Heart left ventricle (tissue), 16 donors: ENCODE measurements around the gene PCBP3. TPM values are rescaled to one million over a fixed set of nuclear protein-coding genes. Genes with fewer than 3 reads are reported as not detected.

ENCODE experiments used
- ATAC-seq, 4 donors: fragments of 200-7000 bp; cut with Tn5 transposase; one replicate each; pipeline ENCODE4 v1.9.1; 2020 to 2022; ENCODE audit warnings: moderate library complexity in 4 of 4, mild to moderate bottlenecking in 3 of 4, moderate number of reproducible peaks in 1 of 4
- DNase-seq, 5 donors: peaks; one replicate each; pipeline ENCODE4 v3.0.0-alpha.2; 2020
- H3K27ac ChIP-seq, 12 donors: fragments of 200-600 bp; sonication (generic) in 4 of 12; one replicate each; pipeline versions ENCODE4 v1.5.0 to v1.8.0; 2016 to 2022; ENCODE audit warnings: mild to moderate bottlenecking in 2 of 12
- H3K27me3 ChIP-seq, 9 donors: fragments of 200-600 bp; sonication (generic) in 2 of 9; one replicate each; pipeline versions ENCODE4 v1.5.1 to v1.8.0; 2016 to 2022; ENCODE audit warnings: mild to moderate bottlenecking in 3 of 9
- H3K36me3 ChIP-seq, 9 donors: fragments of 200-600 bp; sonication (generic) in 2 of 9; one replicate each; pipeline versions ENCODE4 v1.5.0 to v1.8.0; 2018 to 2022; ENCODE audit warnings: mild to moderate bottlenecking in 2 of 9
- H3K4me1 ChIP-seq, 12 donors: fragments of 200-600 bp; sonication (generic) in 4 of 12; one replicate each; pipeline versions ENCODE4 v1.5.0 to v1.8.0; 2016 to 2022; ENCODE audit warnings: mild to moderate bottlenecking in 3 of 12
- H3K4me3 ChIP-seq, 12 donors: fragments of 200-600 bp; sonication (generic) in 4 of 12; one replicate each; pipeline versions ENCODE4 v1.5.0 to v1.8.0; 2017 to 2022; ENCODE audit warnings: mild to moderate bottlenecking in 9 of 12, moderate library complexity in 4 of 12
- H3K9me3 ChIP-seq, 12 donors: fragments of 200-600 bp; sonication (generic) in 4 of 12; one replicate each; pipeline versions ENCODE4 v1.5.0 to v1.8.0; 2016 to 2022; ENCODE audit warnings: mild to moderate bottlenecking in 1 of 12
- POLR2A ChIP-seq, 2 donors: fragments of 450-650 bp; IDR thresholded peaks; one replicate each; pipeline ENCODE4 v1.6.1; 2017; ENCODE audit warnings: antibody characterized with exemption in 2 of 2, mild to moderate bottlenecking in 2 of 2, moderate library complexity in 2 of 2
- WGBS, 4 donors: extraction: QIAGEN DNeasy Blood & Tissue Kit in 2 of 4; methylation state at CpG; one replicate each; pipeline versions ENCODE4 v1.1.5 to v1.1.7; 2013 to 2018; 5-methylcytosine and 5-hydroxymethylcytosine counted together
- intact Hi-C, 10 donors: fragments of 100-400 bp; cut with DNase I; formaldehyde crosslinking; loops; one replicate each; pipeline versions ENCODE4 v1.11.1 to v1.14.2; 2022
- polyA plus RNA-seq, 2 donors: library from polyadenylated mRNA; stranded (reverse); fragments of 200-250 nt; gene quantifications; one replicate each; pipeline ENCODE4 v1.2.3, GENCODE V29; 2013
- total RNA-seq, 9 donors: library from RNA; depleted of rRNA in 2 of 9; stranded (reverse); fragments of >200 nt in 2 of 9; fragmentation: NEBNext Ultra II Directional in 3 of 9; extraction: Animal tissue kit (Norgen Biotek cat#: 25700) in 3 of 9; gene quantifications; one replicate each; pipeline versions ENCODE4 v1.1.0 to v1.2.4, GENCODE V29; 2016 to 2023
- TF ChIP-seq, protein P1 (sequence below), 12 donors: fragments of 200-600 bp; sonication (generic) in 4 of 12; IDR thresholded peaks; one replicate each; pipeline versions ENCODE4 v1.5.0 to v1.8.0; 2018 to 2022; ENCODE audit warnings: antibody characterized with exemption in 12 of 12, mild to moderate bottlenecking in 5 of 12
- donor health status: ischemic (EF 13 %, LVEDD 7.1; RV severe dilation, severe dysfunction).
- donor health status: healthy with polysubstance abuse.
- donor health status: DM: no; HTN: yes; CAD: no.
- donor health status: DM: no; HTN: no; CAD: no.
- donor health status: ischemic (EF 25% LVEDD 6.9; RV normal size, moderate dysfunction).
- donor health status: ischemic (EF 25% LVEDD 5.7; RV mildly dilated, moderate dysfunction).
- donor health status: healthy.
- donor health status: DM: yes; HTN: yes; CAD: no.
- donor health status: ischemic (EF 35%, LVEDD 5.7; RV mildly dilated, moderate dysfunction).
- donor health status: nonischemic (EF 11% LVEDD 7.7; RV severe dilation, severe dysfunction).
- donor health status: DM: yes; HTN: yes; CAD: no.
- donor health status: PGD.
- donor health status: ischemic (EF 29% LVEDD 5.4; RV normal size, mild dysfunction).
- donor health status: nonischemic (EF 23%, LVEDD 6.1; RV moderate dilation, normal function).

PCBP3 gene
- total and polyA plus RNA-seq, 11 donors: 0.72 to 11.4 (median 2.5) TPM; not detected in 1

DNA sequence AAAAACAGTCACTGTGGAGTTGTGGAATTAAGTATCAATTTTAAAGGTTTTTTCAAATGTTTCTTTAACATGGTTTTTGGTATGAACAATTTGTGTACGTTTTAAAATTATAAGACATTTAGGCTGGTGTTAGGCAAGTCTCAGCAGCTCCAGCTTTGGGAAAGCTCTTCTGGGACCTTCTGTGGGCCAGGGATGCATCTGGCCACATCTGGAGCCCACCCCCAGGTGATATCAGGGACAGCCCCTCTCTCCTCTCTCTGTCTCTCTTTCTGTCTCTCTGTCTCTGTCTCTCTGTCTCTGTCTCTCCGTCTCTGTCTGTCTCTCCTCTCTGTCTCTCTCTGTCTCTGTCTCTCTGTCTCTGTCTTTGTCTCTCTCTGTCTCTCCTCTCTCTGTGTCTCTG is 336.7 kb downstream of the PCBP3 start:
- H3K27me3 ChIP-seq: peaks cover 0 to 16% (median 0%) of the 10 kb centered on the region in 9 donors
- H3K27ac ChIP-seq: peak overlapping the region in 4 of 12 donors; percentile 4 to 99 (median 56)
- H3K9me3 ChIP-seq: no peaks in the 10 kb centered on the region
- DNase-seq: peak in 1 of 5 donors; percentile 6
- H3K4me3 ChIP-seq: no peak overlapping the region
- intact Hi-C loops: loop anchor here in 1 of 10 donors (5.0 kb wide), 1 partner anchor 77 kb away; no protein-coding TSS in a partner anchor
- 66 to 93% (median 76%) methylated on average over 2 of the region's 2 CpGs for WGBS, 4 donors
- TF ChIP-seq, protein P1, sequence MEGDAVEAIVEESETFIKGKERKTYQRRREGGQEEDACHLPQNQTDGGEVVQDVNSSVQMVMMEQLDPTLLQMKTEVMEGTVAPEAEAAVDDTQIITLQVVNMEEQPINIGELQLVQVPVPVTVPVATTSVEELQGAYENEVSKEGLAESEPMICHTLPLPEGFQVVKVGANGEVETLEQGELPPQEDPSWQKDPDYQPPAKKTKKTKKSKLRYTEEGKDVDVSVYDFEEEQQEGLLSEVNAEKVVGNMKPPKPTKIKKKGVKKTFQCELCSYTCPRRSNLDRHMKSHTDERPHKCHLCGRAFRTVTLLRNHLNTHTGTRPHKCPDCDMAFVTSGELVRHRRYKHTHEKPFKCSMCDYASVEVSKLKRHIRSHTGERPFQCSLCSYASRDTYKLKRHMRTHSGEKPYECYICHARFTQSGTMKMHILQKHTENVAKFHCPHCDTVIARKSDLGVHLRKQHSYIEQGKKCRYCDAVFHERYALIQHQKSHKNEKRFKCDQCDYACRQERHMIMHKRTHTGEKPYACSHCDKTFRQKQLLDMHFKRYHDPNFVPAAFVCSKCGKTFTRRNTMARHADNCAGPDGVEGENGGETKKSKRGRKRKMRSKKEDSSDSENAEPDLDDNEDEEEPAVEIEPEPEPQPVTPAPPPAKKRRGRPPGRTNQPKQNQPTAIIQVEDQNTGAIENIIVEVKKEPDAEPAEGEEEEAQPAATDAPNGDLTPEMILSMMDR (IDR thresholded peaks at IDR 0.05): no peak
- no peak for TF ChIP-seq POLR2A (IDR thresholded peaks at IDR 0.05)
- peaks cover 0 to 22% (median 13%) of the 10 kb centered on the region in 9 donors for H3K36me3 ChIP-seq
- H3K4me1 ChIP-seq: peaks cover 0 to 54% (median 18%) of the 10 kb centered on the region in 12 donors
- ATAC-seq: no peak

DNA sequence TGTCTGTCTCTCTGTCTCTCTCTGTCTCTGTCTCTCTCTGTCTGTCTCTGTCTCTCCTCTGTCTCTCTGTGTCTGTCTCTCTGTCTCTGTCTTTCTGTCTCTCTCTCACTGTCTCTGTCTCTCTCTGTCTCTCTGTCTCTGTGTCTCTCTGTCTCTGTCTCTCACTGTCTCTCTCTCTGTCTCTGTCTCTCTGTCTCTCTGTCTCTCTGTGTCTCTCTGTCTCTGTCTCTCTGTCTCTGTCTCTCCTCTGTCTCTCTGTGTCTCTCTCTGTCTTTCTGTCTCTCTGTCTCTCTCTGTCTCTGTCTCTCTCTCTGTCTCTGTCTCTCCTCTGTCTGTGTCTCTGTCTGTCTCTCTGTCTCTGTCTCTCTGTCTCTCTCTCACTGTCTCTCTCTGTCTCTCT is 337.2 kb downstream of the PCBP3 start:
- no peak for TF ChIP-seq POLR2A (IDR thresholded peaks at IDR 0.05)
- TF ChIP-seq, protein P1 (IDR thresholded peaks at IDR 0.05): no peak
- Histone ChIP-seq H3K36me3 (peaks cover 0 to 26% (median 17%) of the 10 kb centered on the region in 9 donors), H3K27me3 (peaks cover 0 to 15% (median 0%) of the 10 kb centered on the region in 9 donors), H3K9me3 (no peaks in the 10 kb centered on the region), H3K27ac (peak overlapping the region; percentile 39 to 99 (median 85)), H3K4me1 (peaks cover 0 to 54% (median 18%) of the 10 kb centered on the region in 12 donors), H3K4me3 (peak overlapping the region in 11 of 12 donors; percentile 16 to 98 (median 65))
- DNase-seq: no peak
- intact Hi-C loops: loop anchor here in 1 of 10 donors (5.0 kb wide), 1 partner anchor 77 kb away; no protein-coding TSS in a partner anchor
- no peak for ATAC-seq

DNA sequence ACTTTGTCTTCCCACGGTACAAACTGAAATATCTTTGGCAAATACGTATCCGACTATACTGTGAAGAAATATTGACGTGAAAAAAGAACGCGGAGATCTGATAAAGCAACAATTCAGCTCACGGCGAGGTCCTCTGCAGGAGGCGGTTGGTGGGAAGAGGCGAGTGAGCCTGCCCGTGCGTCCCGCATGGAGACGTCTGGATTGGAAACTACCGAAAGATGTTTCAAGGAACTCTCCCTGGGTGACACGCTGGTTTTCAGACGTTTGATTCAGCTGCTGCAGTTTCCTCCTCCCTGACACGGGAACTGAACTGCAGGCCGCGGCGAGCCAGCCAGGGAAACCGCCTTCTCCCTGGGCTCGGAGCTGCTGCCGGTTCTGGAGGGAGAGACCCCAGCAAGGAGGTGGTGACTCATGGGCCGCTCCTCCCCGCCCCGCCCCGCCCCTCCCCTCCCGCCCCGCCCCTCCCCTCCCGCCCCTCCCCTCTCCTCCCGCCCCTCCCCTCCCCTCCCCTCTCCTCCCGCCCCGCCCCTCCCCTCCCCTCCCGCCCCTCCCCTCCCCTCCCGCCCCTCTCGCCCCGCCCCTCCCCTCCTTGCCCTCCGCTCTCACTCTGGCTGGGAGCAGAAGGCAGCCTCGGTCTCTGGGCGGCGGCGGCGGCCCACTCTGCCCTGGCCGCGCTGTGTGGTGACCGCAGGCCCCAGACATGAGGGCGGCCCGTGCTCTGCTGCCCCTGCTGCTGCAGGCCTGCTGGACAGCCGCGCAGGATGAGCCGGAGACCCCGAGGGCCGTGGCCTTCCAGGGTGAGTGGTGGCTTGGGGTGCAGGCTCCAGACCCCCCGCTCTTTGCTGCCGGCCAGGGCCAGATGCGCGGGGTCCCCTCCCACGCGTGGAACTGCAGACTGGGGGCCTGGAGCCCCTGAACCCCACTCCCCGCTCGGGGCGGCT is 337.9 kb downstream of the PCBP3 start, which contains the start of gene COL6A1:
Gene COL6A1, plus strand, starts transcription at position 620 of the 941 bp plus-strand sequence. Its CDS starts 81 bp downstream, at position 701.
- Histone ChIP-seq H3K36me3 (peaks cover 0 to 33% (median 24%) of the 10 kb centered on the region in 9 donors), H3K4me1 (peaks cover 0 to 55% (median 20%) of the 10 kb centered on the region in 12 donors), H3K4me3 (peak within 1 kb of the TSS; percentile 65 to 99 (median 88)), H3K27me3 (peaks cover 0 to 15% (median 0%) of the 10 kb centered on the region in 9 donors), H3K27ac (peak within 1 kb of the TSS; percentile 61 to 99 (median 88)), H3K9me3 (no peaks in the 10 kb centered on the region)
- WGBS, 4 donors: 0 to 1% (median 1%) methylated on average over 25 to 50 of the region's 63 CpGs
- ATAC-seq (peak; percentile 74 to 82 (median 77)), DNase-seq (peak; percentile 84 to 89 (median 88))
- TF ChIP-seq, protein P1 (IDR thresholded peaks at IDR 0.05): peak in 1 of 12 donors; percentile 9
- TF ChIP-seq POLR2A (IDR thresholded peaks at IDR 0.05): peak; percentile 42 to 77
- intact Hi-C loops: loop anchor here in 1 of 10 donors (5.0 kb wide), 1 partner anchor 76 kb away; no protein-coding TSS in a partner anchor
